OCI-LY7 (cell line): Measurements from ENCODE around the gene REV3L. TPM values are rescaled to one million over a fixed set of nuclear protein-coding genes. Genes with fewer than 3 reads are reported as not detected.

Experiments
- BruUV-seq: library from RNA; stranded (reverse); fragments of 400-500 nt; replicated peaks from 2 replicates; lab custom pipeline; 2021; lab: Mats Ljungman, UMichigan
- CTCF ChIA-PET: fragments of 300-600 bp; sonication (Branson Sonifier 250); formaldehyde crosslinking; loops from one replicate; lab custom pipeline; 2022; ENCODE audit warnings: antibody characterized with exemption; ENCODE audit not compliant: unreplicated experiment; lab: Charles Lee
- POLR2A ChIA-PET: fragments of 300-600 bp; sonication (Branson Sonifier 250); formaldehyde crosslinking; loops from one replicate; lab custom pipeline; 2022; ENCODE audit warnings: antibody characterized with exemption; lab: Charles Lee
- DNase-seq: peaks from one replicate; pipeline ENCODE4 v3.0.0-alpha.2; 2015; ENCODE audit warnings: low spot score
- H2AFZ ChIP-seq: fragments of 200-600 bp; sonication (generic), shearing (Covaris generic); 2 replicates; pipeline ENCODE4 v1.6.1; 2014; ENCODE audit warnings: mild to moderate bottlenecking, antibody characterized with exemption, low read length, moderate library complexity
- H3K27ac ChIP-seq: fragments of 200-600 bp; sonication (generic); 2 replicates; pipeline ENCODE4 v1.5.1; 2014; ENCODE audit warnings: mixed run types, low read depth, mild to moderate bottlenecking, moderate library complexity, low read length, inconsistent platforms; ENCODE audit not compliant: poor library complexity, severe bottlenecking
- H3K36me3 ChIP-seq: fragments of 200-600 bp; sonication (generic); 2 replicates; pipeline ENCODE4 v1.6.1; 2014; ENCODE audit warnings: mild to moderate bottlenecking, antibody characterized with exemption, low read length, moderate library complexity, mixed read lengths; ENCODE audit not compliant: insufficient read depth
- H3K4me1 ChIP-seq: fragments of 200-600 bp; sonication (generic); 2 replicates; pipeline ENCODE4 v1.5.1; 2014; ENCODE audit warnings: mild to moderate bottlenecking, low read length; ENCODE audit not compliant: insufficient read depth, poor library complexity, severe bottlenecking
- H3K4me2 ChIP-seq: fragments of 200-600 bp; sonication (generic); 2 replicates; pipeline ENCODE4 v1.6.1; 2014; ENCODE audit warnings: mild to moderate bottlenecking, low read length
- H3K4me3 ChIP-seq: fragments of 200-600 bp; sonication (generic); 2 replicates; pipeline ENCODE4 v1.5.1; 2014; ENCODE audit warnings: mild to moderate bottlenecking, low read depth, low read length; ENCODE audit not compliant: poor library complexity, severe bottlenecking
- H3K79me2 ChIP-seq: fragments of 200-600 bp; sonication (generic); 2 replicates; pipeline ENCODE4 v1.6.1; 2016; ENCODE audit warnings: low read depth, mild to moderate bottlenecking, low read length, moderate library complexity, mixed read lengths; ENCODE audit not compliant: insufficient read depth
- H3K9me2 ChIP-seq: fragments of 200-600 bp; sonication (generic); 2 replicates; pipeline ENCODE4 v1.6.1; 2016; ENCODE audit warnings: mild to moderate bottlenecking, low read length, mixed read lengths; ENCODE audit not compliant: insufficient read depth
- H3K9me3 ChIP-seq: fragments of 200-600 bp; sonication (generic); 2 replicates; pipeline ENCODE4 v1.6.1; 2014; ENCODE audit warnings: mild to moderate bottlenecking, mixed run types, low read length, mixed read lengths
- H4K20me1 ChIP-seq: fragments of 200-600 bp; sonication (generic); 2 replicates; pipeline ENCODE4 v1.6.1; 2014; ENCODE audit warnings: mild to moderate bottlenecking, antibody characterized with exemption, low read length, moderate library complexity, mixed read lengths; ENCODE audit not compliant: insufficient read depth
- EZH2phosphoT487 ChIP-seq: fragments of 200-600 bp; sonication (generic); IDR thresholded peaks from 2 replicates; pipeline ENCODE4 v1.6.1; 2018; ENCODE audit warnings: low read depth, borderline replicate concordance, mild to moderate bottlenecking, mixed run types, antibody characterized with exemption, low read length, moderate library complexity, mixed read lengths
- intact Hi-C: fragments of 100-400 bp; cut with micrococcal nuclease; formaldehyde crosslinking; loops from one replicate; pipeline ENCODE4 v1.10.0; 2022; ENCODE audit not compliant: unreplicated experiment
- total RNA-seq, 2 experiments: library from RNA; depleted of rRNA in 1 of 2; stranded (reverse); fragments of >200 nt in 1 of 2; shearing (Covaris generic) in 1 of 2; gene quantifications; 2 replicates each; pipeline ENCODE4 v1.2.3, GENCODE V29; 2014 to 2022
- TF ChIP-seq, protein P1 (sequence below): fragments of 200-600 bp; sonication (generic); conservative IDR thresholded peaks from 2 replicates; pipeline ENCODE4 v1.5.1; 2014; ENCODE audit warnings: mild to moderate bottlenecking, antibody characterized with exemption, low read length, moderate library complexity, mixed read lengths

REV3L gene
- total RNA-seq, 2 experiments from 2014 or later, result 24.8 to 33.4 TPM

DNA sequence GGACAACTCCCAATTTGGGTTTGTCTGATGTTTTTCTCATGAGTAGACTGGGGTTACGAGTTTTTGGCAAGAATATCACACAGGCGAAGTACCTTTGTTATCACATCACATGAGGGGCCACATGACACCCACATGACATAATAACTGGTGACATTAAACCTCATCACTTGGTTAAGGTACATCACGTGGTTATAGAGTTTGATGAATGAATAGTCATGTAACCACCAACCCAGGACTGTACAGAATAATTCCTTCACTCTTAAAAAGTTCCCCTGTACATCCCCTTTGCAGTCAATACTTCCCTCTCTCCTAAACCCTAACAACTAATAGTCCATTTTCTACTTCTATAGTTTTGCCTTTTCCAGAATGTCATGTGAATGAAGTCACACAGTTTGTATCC is 83.4 kb downstream of the REV3L start:
- H3K79me2 ChIP-seq, result no peaks in the 10 kb centered on the region
- peaks cover 9% of the 10 kb centered on the region; the same call in 1 of the 2 replicates for H3K9me3 ChIP-seq
- ChIA-PET POLR2A (no interaction called here), CTCF (no interaction called here)
- no peak overlapping the region for H3K4me2 ChIP-seq
- peaks cover 96% of the 10 kb centered on the region for H3K36me3 ChIP-seq
- H3K9me2 ChIP-seq, result no peaks in the 10 kb centered on the region
- intact Hi-C loops, result no loop called here
- BruUV-seq, result no TSS peak
- TF ChIP-seq, protein P1, sequence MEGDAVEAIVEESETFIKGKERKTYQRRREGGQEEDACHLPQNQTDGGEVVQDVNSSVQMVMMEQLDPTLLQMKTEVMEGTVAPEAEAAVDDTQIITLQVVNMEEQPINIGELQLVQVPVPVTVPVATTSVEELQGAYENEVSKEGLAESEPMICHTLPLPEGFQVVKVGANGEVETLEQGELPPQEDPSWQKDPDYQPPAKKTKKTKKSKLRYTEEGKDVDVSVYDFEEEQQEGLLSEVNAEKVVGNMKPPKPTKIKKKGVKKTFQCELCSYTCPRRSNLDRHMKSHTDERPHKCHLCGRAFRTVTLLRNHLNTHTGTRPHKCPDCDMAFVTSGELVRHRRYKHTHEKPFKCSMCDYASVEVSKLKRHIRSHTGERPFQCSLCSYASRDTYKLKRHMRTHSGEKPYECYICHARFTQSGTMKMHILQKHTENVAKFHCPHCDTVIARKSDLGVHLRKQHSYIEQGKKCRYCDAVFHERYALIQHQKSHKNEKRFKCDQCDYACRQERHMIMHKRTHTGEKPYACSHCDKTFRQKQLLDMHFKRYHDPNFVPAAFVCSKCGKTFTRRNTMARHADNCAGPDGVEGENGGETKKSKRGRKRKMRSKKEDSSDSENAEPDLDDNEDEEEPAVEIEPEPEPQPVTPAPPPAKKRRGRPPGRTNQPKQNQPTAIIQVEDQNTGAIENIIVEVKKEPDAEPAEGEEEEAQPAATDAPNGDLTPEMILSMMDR, result no peak
- no peak for TF ChIP-seq EZH2phosphoT487
- H2AFZ ChIP-seq, result no peak overlapping the region
- H4K20me1 ChIP-seq, result no peaks in the 10 kb centered on the region
- no peak overlapping the region for H3K27ac ChIP-seq
- no peak for DNase-seq
- peaks cover 5% of the 10 kb centered on the region for H3K4me1 ChIP-seq
- no peak overlapping the region for H3K4me3 ChIP-seq

DNA sequence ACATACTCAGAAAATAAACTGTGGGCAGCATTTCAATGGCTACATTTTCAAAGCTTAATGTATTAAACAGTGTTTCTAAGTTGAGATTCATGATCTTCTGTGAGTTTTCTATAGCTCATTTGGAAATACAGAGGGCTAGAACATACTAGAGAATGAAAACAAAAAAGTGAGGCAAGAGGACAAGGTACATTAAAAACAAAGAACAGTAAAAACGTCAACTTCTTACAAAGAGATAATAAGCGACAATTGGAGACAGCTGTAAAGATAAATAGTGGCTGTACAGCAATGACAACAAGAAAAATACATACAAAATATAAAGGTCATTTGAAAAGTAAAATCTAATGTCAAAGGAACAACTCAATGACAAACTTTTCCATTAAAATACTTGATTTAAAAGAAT is 94.3 kb downstream of the REV3L start:
- H3K27ac ChIP-seq, result no peak overlapping the region
- no peak overlapping the region for H3K4me2 ChIP-seq
- CTCF ChIA-PET, result no interaction called here
- H4K20me1 ChIP-seq, result no peaks in the 10 kb centered on the region
- no peaks in the 10 kb centered on the region for H3K9me2 ChIP-seq
- POLR2A ChIA-PET, result interaction anchor here (0.6 to 1.2 kb wide), 3 partner anchors 24 to 354 kb away, joined by 3 to 4 read pairs (median 3); no protein-coding TSS in a partner anchor
- intact Hi-C loops, result no loop called here
- H2AFZ ChIP-seq, result no peak overlapping the region
- no peaks in the 10 kb centered on the region; the same call in 1 of the 2 replicates for H3K9me3 ChIP-seq
- DNase-seq, result no peak
- H3K4me1 ChIP-seq, result no peaks in the 10 kb centered on the region
- no peaks in the 10 kb centered on the region for H3K79me2 ChIP-seq
- TSS peak; percentile 24 for BruUV-seq
- TF ChIP-seq, protein P1, result no peak
- TF ChIP-seq EZH2phosphoT487, result no peak
- peaks cover 86% of the 10 kb centered on the region for H3K36me3 ChIP-seq
- no peak overlapping the region for H3K4me3 ChIP-seq

DNA sequence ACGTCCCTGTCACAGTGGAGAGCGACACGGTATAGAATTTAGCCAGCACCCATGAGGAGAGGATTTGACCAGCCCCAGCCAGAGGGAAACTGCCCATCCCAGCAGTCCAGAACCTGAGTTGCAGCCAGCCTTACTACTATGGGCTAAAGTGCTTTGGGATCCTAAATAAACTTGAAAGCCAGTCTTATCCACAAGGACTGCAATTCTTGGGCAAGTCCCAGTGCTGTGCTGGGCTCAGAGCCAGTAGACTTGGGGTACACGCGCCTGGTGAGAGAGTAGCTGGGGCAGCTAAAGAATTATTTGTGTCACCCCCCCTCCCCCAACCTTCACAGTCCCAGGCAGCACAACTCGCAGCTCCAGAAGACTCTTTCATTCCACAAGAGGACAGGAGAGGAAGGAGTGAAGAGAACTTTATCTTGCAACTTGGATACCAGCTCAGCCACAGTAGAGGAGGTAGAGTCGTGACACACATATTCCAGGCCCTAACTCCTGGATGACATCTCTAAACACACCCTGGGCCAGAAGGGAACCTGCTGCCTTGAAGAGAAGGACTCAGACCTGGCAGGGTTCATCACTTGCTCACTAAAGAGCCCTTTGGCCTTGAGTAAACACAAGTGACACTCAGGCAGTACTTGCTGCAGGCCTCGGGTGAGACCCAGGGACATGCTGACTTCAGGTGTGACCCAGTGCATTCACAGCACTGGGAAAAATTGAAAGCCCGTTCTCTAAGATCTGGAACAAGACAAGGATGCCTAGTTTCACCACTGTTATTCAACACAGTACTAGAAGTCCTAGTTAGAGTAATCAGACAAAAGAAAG is 100.3 kb downstream of the REV3L start:
- Histone ChIP-seq H3K4me1 (no peaks in the 10 kb centered on the region), H3K4me3 (no peak overlapping the region), H3K9me3 (no peaks in the 10 kb centered on the region; the same call in 1 of the 2 replicates), H3K9me2 (no peaks in the 10 kb centered on the region), H3K36me3 (peaks cover 88% of the 10 kb centered on the region), H2AFZ (no peak overlapping the region), H3K4me2 (no peak overlapping the region), H4K20me1 (no peaks in the 10 kb centered on the region), H3K27ac (no peak overlapping the region), H3K79me2 (no peaks in the 10 kb centered on the region)
- TF ChIP-seq, protein P1, result no peak
- intact Hi-C loops, result no loop called here
- no peak for DNase-seq
- CTCF ChIA-PET, result no interaction called here
- POLR2A ChIA-PET, result interaction anchor here (0.9 to 1.0 kb wide), 3 partner anchors 12 to 36 kb away, joined by 3 read pairs; no protein-coding TSS in a partner anchor
- BruUV-seq, result no TSS peak
